Ishikawa (cell line): Measurements from ENCODE around the gene RBMS3.

ENCODE experiments used
- CEBPB ChIP-seq: IDR thresholded peaks from 2 replicates; pipeline ENCODE4 v1.6.1; 2012
- CREB1 ChIP-seq: IDR thresholded peaks from 2 replicates; pipeline ENCODE4 v1.6.1; 2012; ENCODE audit warnings: low read depth
- EGR1 ChIP-seq: IDR thresholded peaks from 2 replicates; pipeline ENCODE4 v1.6.1; 2012
- EP300 ChIP-seq: IDR thresholded peaks from 2 replicates; pipeline ENCODE4 v1.6.1; 2012; ENCODE audit warnings: borderline replicate concordance
- FOXM1 ChIP-seq: IDR thresholded peaks from 2 replicates; pipeline ENCODE4 v1.6.1; 2012; ENCODE audit warnings: low read depth, borderline replicate concordance
- NFIC ChIP-seq: IDR thresholded peaks from 2 replicates; pipeline ENCODE4 v1.6.1; 2012
- RAD21 ChIP-seq: IDR thresholded peaks from 2 replicates; pipeline ENCODE4 v1.6.1; 2012; ENCODE audit warnings: low read depth
- TAF1 ChIP-seq: IDR thresholded peaks from 2 replicates; pipeline ENCODE4 v1.6.1; 2012; ENCODE audit warnings: low read depth, mild to moderate bottlenecking
- TCF12 ChIP-seq: IDR thresholded peaks from 2 replicates; pipeline ENCODE4 v1.6.1; 2012; ENCODE audit warnings: low read depth
- TEAD4 ChIP-seq: IDR thresholded peaks from 2 replicates; pipeline ENCODE4 v1.6.1; 2012
- YY1 ChIP-seq: IDR thresholded peaks from 2 replicates; pipeline ENCODE4 v1.6.1; 2012; ENCODE audit warnings: low read depth
- ZBTB7A ChIP-seq: IDR thresholded peaks from 2 replicates; pipeline ENCODE4 v1.6.1; 2012; ENCODE audit warnings: low read depth
- TF ChIP-seq, protein P1 (sequence below): IDR thresholded peaks from 2 replicates; pipeline ENCODE4 v1.6.1; 2012
- TF ChIP-seq, protein P2 (sequence below): IDR thresholded peaks from 2 replicates; pipeline ENCODE4 v1.6.1; 2012
- TF ChIP-seq, protein P3 (sequence below): IDR thresholded peaks from 2 replicates; pipeline ENCODE4 v1.6.1; 2012; ENCODE audit warnings: low read depth, mild to moderate bottlenecking

Gene RBMS3

DNA sequence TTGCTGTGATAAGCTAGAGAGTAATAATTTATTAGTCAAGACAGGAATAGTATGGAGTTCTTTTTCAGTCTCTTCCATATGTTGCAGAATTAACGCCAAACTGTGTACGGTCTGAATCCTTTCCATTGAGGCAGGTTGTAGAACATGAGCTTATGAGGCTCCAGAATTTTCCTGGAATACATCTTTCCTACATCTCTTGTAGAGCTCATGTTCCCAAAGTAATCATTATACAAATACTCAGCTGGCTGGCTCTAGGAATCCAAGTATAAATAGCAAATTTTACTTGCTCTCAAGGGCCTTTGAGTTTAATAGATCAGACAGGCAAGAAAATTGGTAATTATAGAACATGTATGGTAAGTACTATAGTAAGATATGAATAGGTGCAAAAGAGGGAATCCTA lies 419.4 kb downstream of the RBMS3 start:
- TF ChIP-seq EP300: no peak
- no peak for TF ChIP-seq CEBPB
- no peak for TF ChIP-seq FOXM1
- TF ChIP-seq CREB1: no peak
- no peak for TF ChIP-seq YY1
- no peak for TF ChIP-seq NFIC

DNA sequence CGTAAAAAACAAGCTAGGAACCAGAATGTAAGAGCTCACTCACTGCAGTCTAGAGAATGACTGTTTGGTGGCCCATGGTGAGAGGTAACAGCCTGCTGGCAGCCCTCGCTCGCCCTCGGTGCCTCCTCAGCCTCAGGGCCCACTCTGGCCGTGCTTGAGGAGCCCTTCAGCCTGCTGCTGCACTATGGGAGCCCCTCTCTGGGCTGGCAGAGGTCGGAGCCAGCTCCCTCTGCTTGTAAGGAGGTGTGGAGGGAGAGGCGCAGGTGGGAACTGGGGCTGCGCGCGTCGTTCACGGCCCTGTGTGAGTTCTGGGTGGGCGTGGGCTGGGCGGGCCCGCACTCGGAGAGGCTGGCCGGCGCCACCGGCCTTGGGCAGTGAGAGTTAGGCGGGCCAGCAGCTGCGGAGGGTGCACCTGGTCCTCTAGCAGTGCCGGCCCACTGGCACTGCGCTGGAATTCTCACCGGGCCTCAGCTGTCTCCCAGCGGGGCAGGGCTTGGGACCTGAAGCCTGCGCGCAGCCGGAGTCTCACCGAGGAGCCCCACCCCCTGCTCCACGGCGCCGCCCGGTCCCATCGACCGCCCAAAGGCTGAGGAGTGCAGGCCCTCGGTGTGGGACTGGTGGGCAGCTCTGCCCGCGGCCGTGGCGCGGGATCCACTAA lies 420.6 kb downstream of the RBMS3 start:
- TF ChIP-seq, protein P1, sequence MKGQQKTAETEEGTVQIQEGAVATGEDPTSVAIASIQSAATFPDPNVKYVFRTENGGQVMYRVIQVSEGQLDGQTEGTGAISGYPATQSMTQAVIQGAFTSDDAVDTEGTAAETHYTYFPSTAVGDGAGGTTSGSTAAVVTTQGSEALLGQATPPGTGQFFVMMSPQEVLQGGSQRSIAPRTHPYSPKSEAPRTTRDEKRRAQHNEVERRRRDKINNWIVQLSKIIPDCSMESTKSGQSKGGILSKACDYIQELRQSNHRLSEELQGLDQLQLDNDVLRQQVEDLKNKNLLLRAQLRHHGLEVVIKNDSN: no peak
- TF ChIP-seq, protein P2, sequence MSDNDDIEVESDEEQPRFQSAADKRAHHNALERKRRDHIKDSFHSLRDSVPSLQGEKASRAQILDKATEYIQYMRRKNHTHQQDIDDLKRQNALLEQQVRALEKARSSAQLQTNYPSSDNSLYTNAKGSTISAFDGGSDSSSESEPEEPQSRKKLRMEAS: no peak
- TF ChIP-seq TCF12: no peak
- no peak for TF ChIP-seq FOXM1

DNA sequence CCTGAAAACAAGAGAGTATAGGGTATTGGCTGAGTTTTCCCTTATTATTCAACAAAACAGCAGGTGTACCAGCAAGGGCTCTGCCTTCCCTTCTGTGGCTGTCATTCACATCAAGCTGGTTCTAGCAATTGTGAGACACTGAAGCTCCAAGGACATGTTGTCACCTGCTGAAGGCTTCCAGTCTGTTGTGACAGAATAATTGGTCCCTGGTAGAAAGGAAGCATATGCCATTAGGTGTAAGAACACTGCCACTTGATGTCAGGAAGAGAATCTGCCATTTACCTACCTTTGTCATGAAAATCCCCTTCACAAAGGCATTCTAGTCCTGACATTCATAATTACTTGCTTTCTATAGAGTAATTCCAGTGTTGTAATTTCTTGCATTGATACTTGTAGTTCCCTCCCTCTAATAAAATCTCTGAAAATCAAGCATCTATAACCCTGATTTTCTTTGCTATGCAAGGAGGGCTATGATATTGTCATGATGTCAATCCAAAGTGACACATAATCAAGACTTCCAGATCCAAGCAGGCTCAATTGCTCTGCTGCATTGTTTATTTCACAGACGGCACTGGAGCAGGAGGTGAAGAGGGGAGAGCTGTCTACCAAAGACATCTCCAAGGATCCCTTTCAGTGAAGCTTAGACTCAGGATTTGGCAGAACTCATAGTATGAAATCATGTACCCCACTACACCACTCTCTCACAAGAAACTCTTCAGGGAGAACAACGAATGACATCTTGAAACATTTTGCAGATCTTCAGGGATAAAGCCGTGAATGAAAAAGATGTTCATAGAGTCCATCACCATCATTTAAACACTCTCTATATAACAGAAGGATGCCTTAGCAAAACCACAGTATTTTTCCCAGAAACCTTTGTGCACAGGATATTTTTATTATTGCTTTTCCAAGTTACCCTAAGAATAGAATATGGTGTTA lies 425.3 kb downstream of the RBMS3 start:
- TF ChIP-seq CEBPB (no peak), NFIC (no peak), FOXM1 (no peak), ZBTB7A (no peak), TCF12 (no peak), RAD21 (no peak)
- TF ChIP-seq, protein P1: no peak

DNA sequence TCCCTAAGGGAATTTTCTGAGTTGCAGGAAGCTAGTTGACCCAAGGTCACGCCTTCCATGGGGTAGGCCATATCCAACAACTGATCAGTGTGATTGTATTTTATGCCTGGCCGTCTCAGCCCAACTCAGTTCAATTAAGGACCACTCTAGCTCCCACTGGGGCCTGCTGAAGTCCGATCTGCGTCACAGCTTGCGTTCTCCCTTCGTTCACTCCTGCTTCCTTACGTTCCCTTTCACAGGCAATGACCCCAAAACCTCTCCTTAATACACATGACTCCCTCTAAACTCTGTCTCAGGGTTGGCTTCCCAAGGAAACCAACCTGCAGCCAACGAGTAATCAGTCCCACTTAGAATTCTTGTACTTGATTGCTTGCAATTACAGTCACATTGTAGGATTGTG lies 428.0 kb downstream of the RBMS3 start:
- TF ChIP-seq ZBTB7A (no peak), TAF1 (no peak), EP300 (no peak), YY1 (no peak), RAD21 (no peak), FOXM1 (no peak), TEAD4 (no peak), TCF12 (no peak), CEBPB (no peak), CREB1 (no peak), NFIC (no peak), EGR1 (no peak)
- TF ChIP-seq, protein P1: no peak
- TF ChIP-seq, protein P3, sequence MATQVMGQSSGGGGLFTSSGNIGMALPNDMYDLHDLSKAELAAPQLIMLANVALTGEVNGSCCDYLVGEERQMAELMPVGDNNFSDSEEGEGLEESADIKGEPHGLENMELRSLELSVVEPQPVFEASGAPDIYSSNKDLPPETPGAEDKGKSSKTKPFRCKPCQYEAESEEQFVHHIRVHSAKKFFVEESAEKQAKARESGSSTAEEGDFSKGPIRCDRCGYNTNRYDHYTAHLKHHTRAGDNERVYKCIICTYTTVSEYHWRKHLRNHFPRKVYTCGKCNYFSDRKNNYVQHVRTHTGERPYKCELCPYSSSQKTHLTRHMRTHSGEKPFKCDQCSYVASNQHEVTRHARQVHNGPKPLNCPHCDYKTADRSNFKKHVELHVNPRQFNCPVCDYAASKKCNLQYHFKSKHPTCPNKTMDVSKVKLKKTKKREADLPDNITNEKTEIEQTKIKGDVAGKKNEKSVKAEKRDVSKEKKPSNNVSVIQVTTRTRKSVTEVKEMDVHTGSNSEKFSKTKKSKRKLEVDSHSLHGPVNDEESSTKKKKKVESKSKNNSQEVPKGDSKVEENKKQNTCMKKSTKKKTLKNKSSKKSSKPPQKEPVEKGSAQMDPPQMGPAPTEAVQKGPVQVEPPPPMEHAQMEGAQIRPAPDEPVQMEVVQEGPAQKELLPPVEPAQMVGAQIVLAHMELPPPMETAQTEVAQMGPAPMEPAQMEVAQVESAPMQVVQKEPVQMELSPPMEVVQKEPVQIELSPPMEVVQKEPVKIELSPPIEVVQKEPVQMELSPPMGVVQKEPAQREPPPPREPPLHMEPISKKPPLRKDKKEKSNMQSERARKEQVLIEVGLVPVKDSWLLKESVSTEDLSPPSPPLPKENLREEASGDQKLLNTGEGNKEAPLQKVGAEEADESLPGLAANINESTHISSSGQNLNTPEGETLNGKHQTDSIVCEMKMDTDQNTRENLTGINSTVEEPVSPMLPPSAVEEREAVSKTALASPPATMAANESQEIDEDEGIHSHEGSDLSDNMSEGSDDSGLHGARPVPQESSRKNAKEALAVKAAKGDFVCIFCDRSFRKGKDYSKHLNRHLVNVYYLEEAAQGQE: no peak
- TF ChIP-seq, protein P2: no peak

DNA sequence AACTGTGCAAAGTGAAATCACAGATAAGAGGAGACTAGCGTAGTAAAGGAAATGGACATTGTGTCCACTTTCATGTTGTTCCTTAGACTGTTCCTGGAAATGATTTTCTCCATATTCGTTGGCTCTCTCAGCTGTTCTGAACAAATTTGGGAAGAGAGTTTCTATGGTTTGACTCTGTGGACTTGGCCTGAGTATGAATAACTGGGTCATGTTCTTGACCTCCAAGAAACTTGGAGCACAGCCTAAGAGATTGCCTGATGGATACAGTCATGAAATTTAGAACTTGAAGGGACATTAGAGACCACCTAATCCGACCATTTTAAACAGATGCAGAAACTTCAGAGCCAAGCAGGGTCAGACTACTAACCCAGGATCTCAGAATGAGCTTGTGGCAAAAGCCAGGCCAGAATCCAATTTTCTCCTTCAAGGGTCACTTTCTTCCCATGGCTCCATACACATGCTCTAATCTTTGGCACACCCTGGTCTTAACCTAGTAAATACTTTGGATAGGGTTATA lies 430.4 kb downstream of the RBMS3 start:
- no peak for TF ChIP-seq YY1
- TF ChIP-seq, protein P3: no peak

DNA sequence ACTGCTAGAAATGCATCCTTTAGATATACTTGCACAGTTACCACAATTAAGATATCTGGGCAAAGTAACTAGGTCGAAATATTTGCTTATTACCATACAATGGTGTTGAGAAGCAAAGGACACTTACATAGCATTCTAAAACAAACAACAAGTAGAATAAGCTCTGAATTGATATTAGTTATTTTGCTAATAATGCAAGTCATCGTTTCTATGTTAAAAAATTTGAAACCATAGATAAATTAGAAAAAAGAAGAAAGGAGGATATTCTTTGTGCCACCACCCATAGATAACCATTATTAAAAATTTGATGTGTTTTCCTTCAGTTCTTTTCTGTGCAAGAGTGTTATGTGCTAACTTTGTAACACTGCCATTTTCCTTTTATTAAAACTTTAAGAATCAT lies 435.3 kb downstream of the RBMS3 start:
- TF ChIP-seq TAF1: no peak
- TF ChIP-seq, protein P1: no peak
- TF ChIP-seq NFIC: no peak
- TF ChIP-seq EP300: no peak
- TF ChIP-seq TCF12: no peak
- no peak for TF ChIP-seq FOXM1
- no peak for TF ChIP-seq EGR1
- no peak for TF ChIP-seq RAD21
- TF ChIP-seq, protein P2: no peak
- no peak for TF ChIP-seq CREB1
- TF ChIP-seq CEBPB: no peak
- TF ChIP-seq TEAD4: no peak
